GM18499 (cell line): Measurements from ENCODE around the gene SH3PXD2A.

Source experiments
- ATAC-seq: cut with Tn5 transposase; IDR thresholded peaks from one replicate; pipeline ENCODE4 v1.9.1; 2021; ENCODE audit warnings: moderate number of reproducible peaks; ENCODE audit not compliant: insufficient read depth, unreplicated experiment

Gene SH3PXD2A

GRCh38 chr10:103877861-103878260, 22.5 kb upstream of the SH3PXD2A start:
- ATAC-seq = no peak

GRCh38 chr10:103876155-103876554, 20.8 kb upstream of the SH3PXD2A start:
- ATAC-seq = no peak

GRCh38 chr10:103874730-103875129, 19.4 kb upstream of the SH3PXD2A start:
- no peak for ATAC-seq

GRCh38 chr10:103872137-103872931, 17.0 kb upstream of the SH3PXD2A start:
- ATAC-seq = no peak

- ATAC-seq = no peak
Measured at GRCh38 chr10:103871006-103871405, 15.6 kb upstream of the SH3PXD2A start.

GRCh38 chr10:103870516-103870915, 15.1 kb upstream of the SH3PXD2A start:
- ATAC-seq = no peak

GRCh38 chr10:103869336-103869735, 14.0 kb upstream of the SH3PXD2A start:
- no peak for ATAC-seq

- no peak for ATAC-seq
Measured at GRCh38 chr10:103868200-103868599, 12.8 kb upstream of the SH3PXD2A start.

- ATAC-seq = no peak
Measured at GRCh38 chr10:103861505-103861904, 6.1 kb upstream of the SH3PXD2A start.

GRCh38 chr10:103859161-103860086, 4.0 kb upstream of the SH3PXD2A start:
- no peak for ATAC-seq

- no peak for ATAC-seq
Measured at GRCh38 chr10:103858360-103858759, 3.0 kb upstream of the SH3PXD2A start.

- ATAC-seq = no peak
Measured at GRCh38 chr10:103856797-103857170, 1.4 kb upstream of the SH3PXD2A start.

GRCh38 chr10:103855852-103856796, 748 bp upstream of the SH3PXD2A start:
- no peak for ATAC-seq

GRCh38 chr10:103854686-103855391, 537 bp downstream of the SH3PXD2A start:
- no peak for ATAC-seq

- no peak for ATAC-seq
Measured at GRCh38 chr10:103854265-103854685, 1.1 kb downstream of the SH3PXD2A start.

GRCh38 chr10:103853428-103854264, 1.7 kb downstream of the SH3PXD2A start:
- ATAC-seq = no peak

- no peak for ATAC-seq
Measured at GRCh38 chr10:103852856-103853255, 2.5 kb downstream of the SH3PXD2A start.

GRCh38 chr10:103852189-103852711, 3.1 kb downstream of the SH3PXD2A start:
- ATAC-seq = no peak
